GM06990 (cell line): ENCODE results near the gene MPPED1.

Source experiments
- DNase-seq: peaks from one replicate; pipeline ENCODE4 v3.0.0-alpha.2; 2011; ENCODE audit not compliant: insufficient read length; ENCODE audit errors: extremely low read depth
- H3K27me3 ChIP-seq: replicated peaks from 2 replicates; pipeline ENCODE4 v1.6.0; 2011; ENCODE audit warnings: low read length; ENCODE audit not compliant: control insufficient read depth, insufficient read depth
- H3K36me3 ChIP-seq: 2 replicates; pipeline ENCODE4 v1.5.1; 2011; ENCODE audit warnings: low read length; ENCODE audit not compliant: control insufficient read depth, insufficient read depth
- H3K4me3 ChIP-seq: replicated peaks from 2 replicates; pipeline ENCODE4 v1.5.1; 2011; ENCODE audit warnings: low read depth, mild to moderate bottlenecking, control low read depth, low read length
- CTCF ChIP-seq: IDR thresholded peaks from 2 replicates; pipeline ENCODE4 v1.5.1; 2011; ENCODE audit warnings: low read length, control low read depth, mild to moderate bottlenecking, inconsistent platforms; ENCODE audit not compliant: insufficient read depth, poor library complexity, severe bottlenecking

Gene MPPED1

GRCh38 chr22:43482318-43482625, 70.5 kb downstream of the MPPED1 start:
- Histone ChIP-seq H3K4me3 (no peak overlapping the region), H3K27me3 (no peaks in the 10 kb centered on the region; the same call in 1 of the 2 replicates), H3K36me3 (no peaks in the 10 kb centered on the region)
- TF ChIP-seq CTCF, result no peak
- no peak for DNase-seq

- Histone ChIP-seq H3K27me3 (no peaks in the 10 kb centered on the region; the same call in 1 of the 2 replicates), H3K36me3 (no peaks in the 10 kb centered on the region), H3K4me3 (no peak overlapping the region)
- no peak for TF ChIP-seq CTCF
- DNase-seq, result no peak
These were observed 71.5 kb downstream of the MPPED1 start for GRCh38 chr22:43483266-43483665.

GRCh38 chr22:43483669-43484068, 71.9 kb downstream of the MPPED1 start:
- H3K4me3 ChIP-seq, result no peak overlapping the region
- DNase-seq, result no peak
- no peak for TF ChIP-seq CTCF
- no peaks in the 10 kb centered on the region; the same call in 1 of the 2 replicates for H3K27me3 ChIP-seq
- H3K36me3 ChIP-seq, result no peaks in the 10 kb centered on the region

GRCh38 chr22:43484227-43484626, 72.4 kb downstream of the MPPED1 start:
- no peak for TF ChIP-seq CTCF
- DNase-seq, result no peak

GRCh38 chr22:43485502-43486089, 73.8 kb downstream of the MPPED1 start:
- no peak for DNase-seq
- Histone ChIP-seq H3K27me3 (no peaks in the 10 kb centered on the region; the same call in 1 of the 2 replicates), H3K4me3 (no peak overlapping the region), H3K36me3 (no peaks in the 10 kb centered on the region)
- TF ChIP-seq CTCF, result no peak

More at GRCh38 chr22:43484227-43484626, 72.4 kb downstream of the MPPED1 start:
- H3K4me3 ChIP-seq, result no peak overlapping the region
- no peaks in the 10 kb centered on the region; the same call in 1 of the 2 replicates for H3K27me3 ChIP-seq
- no peaks in the 10 kb centered on the region for H3K36me3 ChIP-seq

GRCh38 chr22:43487311-43488030, 75.7 kb downstream of the MPPED1 start:
- no peak for TF ChIP-seq CTCF
- no peak for DNase-seq
- Histone ChIP-seq H3K27me3 (no peaks in the 10 kb centered on the region; the same call in 1 of the 2 replicates), H3K36me3 (no peaks in the 10 kb centered on the region), H3K4me3 (no peak overlapping the region)
